Mammary epithelial cell (primary cell): ENCODE data around the gene CHD5.

ENCODE experiments used
- CTCF ChIP-seq, 2 donors: IDR thresholded peaks in 1 of 2; conservative IDR thresholded peaks in 1 of 2; 2 replicates each; pipeline ENCODE4 v1.5.1; 2011 to 2012; ENCODE audit warnings: inconsistent platforms in 2 of 2, low read length in 2 of 2, mild to moderate bottlenecking in 2 of 2, control low read depth in 1 of 2, low read depth in 1 of 2; ENCODE audit not compliant: insufficient read depth in 1 of 2; ENCODE audit errors: extremely low read depth in 1 of 2
- EZH2 ChIP-seq: IDR thresholded peaks from 2 replicates; pipeline ENCODE4 v1.6.1; 2012; ENCODE audit warnings: low read length, inconsistent platforms, borderline replicate concordance

DNA sequence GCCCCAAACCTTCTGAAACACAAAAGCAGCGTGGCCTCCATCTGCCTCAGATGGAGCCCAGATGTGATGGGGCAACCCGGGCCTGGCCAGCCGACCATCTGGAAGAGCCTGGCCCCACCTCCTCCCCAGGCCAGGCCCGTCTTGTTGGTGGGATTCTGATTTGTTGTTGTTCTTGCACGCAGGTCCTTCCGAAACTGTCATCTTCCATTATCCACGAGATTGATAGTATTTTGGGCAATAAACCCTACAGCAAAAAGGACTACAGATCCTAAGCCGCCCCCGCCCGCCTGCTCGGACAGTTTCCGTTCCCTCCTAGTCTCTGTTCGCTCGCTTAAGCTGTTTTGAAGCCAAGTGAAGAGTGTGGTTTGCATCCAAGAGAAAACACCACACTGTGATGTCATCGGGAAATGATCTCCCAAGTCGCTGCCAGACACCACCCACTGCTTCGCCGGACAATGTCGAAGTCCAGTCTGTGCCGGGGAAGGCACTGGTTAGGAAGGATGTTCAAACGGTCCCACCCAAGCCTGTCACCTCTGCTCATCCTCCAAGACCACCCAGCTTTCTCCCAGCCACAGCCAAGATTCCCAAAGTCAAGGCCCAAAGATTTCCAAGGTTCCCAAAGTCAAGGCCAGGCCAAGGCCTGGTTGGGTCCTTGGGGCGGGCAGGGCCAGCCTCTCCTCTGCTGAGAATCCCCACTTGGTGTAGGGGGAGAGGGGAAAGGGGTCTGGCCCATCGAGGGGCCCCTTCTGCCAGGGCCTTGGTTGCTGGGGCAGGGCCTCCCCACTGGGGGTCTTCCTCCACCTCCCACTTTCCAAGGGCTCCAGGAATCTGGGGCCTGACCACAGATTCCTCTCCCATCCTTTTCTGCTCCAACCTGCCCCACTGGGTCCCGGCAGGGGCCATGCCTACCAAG, 81.6 kb downstream of the CHD5 start:
- TF ChIP-seq CTCF (conservative IDR thresholded peaks at IDR 0.05 in 1 of 2, IDR thresholded peaks at IDR 0.05 in 1 of 2; ENCODE audit: extremely low read depth in 1 of 2, insufficient read depth in 1 of 2, low read depth in 1 of 2, low read length in 2 of 2) (no peak), EZH2 (no peak)
